IMR-90 (cell line): Measurements from ENCODE around the gene PLA2G4E. TPM values are rescaled to one million over a fixed set of nuclear protein-coding genes. Genes with fewer than 3 reads are reported as not detected.

Source experiments
- ATAC-seq: fragments of 200-7000 bp; cut with Tn5 transposase; 2 replicates; pipeline ENCODE4 v1.9.1; 2020; ENCODE audit warnings: low read depth, mild to moderate bottlenecking, moderate library complexity
- BruUV-seq: library from RNA; stranded (reverse); fragments of 400-500 nt; replicated peaks from 2 replicates; lab custom pipeline; 2021; lab: Mats Ljungman, UMichigan
- CTCF ChIA-PET: fragments of 300-600 bp; formaldehyde crosslinking; extraction: SDS; loops from one replicate; lab custom pipeline; 2021; ENCODE audit warnings: antibody characterized with exemption; lab: Yijun Ruan, JAX
- POLR2A ChIA-PET: fragments of 300-600 bp; sonication (Branson Sonifier 250); formaldehyde crosslinking; loops from one replicate; lab custom pipeline; 2022; ENCODE audit warnings: antibody characterized with exemption; ENCODE audit not compliant: unreplicated experiment; lab: Charles Lee
- DNase-seq: peaks from one replicate; pipeline ENCODE4 v3.0.0; 2013
- H2AFZ ChIP-seq: replicated peaks from 2 replicates; pipeline ENCODE3; 2013; ENCODE audit warnings: low read length, mild to moderate bottlenecking; ENCODE audit not compliant: poor library complexity
- H2AK5ac ChIP-seq: 2 replicates; pipeline ENCODE4 v1.6.1; 2013; ENCODE audit warnings: low read depth, low read length, inconsistent platforms
- H2AK9ac ChIP-seq: replicated peaks from 2 replicates; pipeline ENCODE3; 2013; ENCODE audit warnings: mild to moderate bottlenecking, low read depth, low read length, moderate library complexity; ENCODE audit not compliant: poor library complexity
- H2BK120ac ChIP-seq: 2 replicates; pipeline ENCODE4 v1.6.1; 2013; ENCODE audit warnings: low read depth, low read length, inconsistent platforms
- H2BK15ac ChIP-seq: 3 replicates; pipeline ENCODE4 v1.6.1; 2013; ENCODE audit warnings: low read depth, low read length, inconsistent platforms
- H2BK20ac ChIP-seq: 2 replicates; pipeline ENCODE4 v1.6.1; 2013; ENCODE audit warnings: low read depth, mild to moderate bottlenecking, inconsistent platforms, low read length, moderate library complexity
- H2BK5ac ChIP-seq: 2 replicates; pipeline ENCODE4 v1.6.1; 2013; ENCODE audit warnings: mild to moderate bottlenecking, low read depth, low read length, inconsistent platforms; ENCODE audit not compliant: poor library complexity, severe bottlenecking
- H3K14ac ChIP-seq: replicated peaks from 2 replicates; pipeline ENCODE4 v1.6.1; 2013; ENCODE audit warnings: low read depth, low read length, inconsistent platforms
- H3K18ac ChIP-seq: 2 replicates; pipeline ENCODE4 v1.6.1; 2013; ENCODE audit warnings: low read depth, low read length, control low read depth
- H3K23ac ChIP-seq: 2 replicates; pipeline ENCODE4 v1.6.1; 2013; ENCODE audit warnings: low read depth, low read length, inconsistent platforms
- H3K27ac ChIP-seq: 2 replicates; pipeline ENCODE4 v1.5.1; 2013; ENCODE audit warnings: mild to moderate bottlenecking, control low read depth, low read length; ENCODE audit not compliant: insufficient read depth
- H3K27me3 ChIP-seq: 2 replicates; pipeline ENCODE4 v1.6.1; 2013; ENCODE audit warnings: low read length; ENCODE audit not compliant: control insufficient read depth, insufficient read depth
- H3K36me3 ChIP-seq: 2 replicates; pipeline ENCODE4 v1.6.1; 2013; ENCODE audit warnings: low read length, mixed read lengths; ENCODE audit not compliant: control insufficient read depth, insufficient read depth
- H3K4ac ChIP-seq: 2 replicates; pipeline ENCODE4 v1.6.1; 2013; ENCODE audit warnings: low read depth, low read length, inconsistent platforms
- H3K4me1 ChIP-seq: 2 replicates; pipeline ENCODE4 v1.6.1; 2013; ENCODE audit warnings: low read length, mixed read lengths; ENCODE audit not compliant: control insufficient read depth, insufficient read depth
- H3K4me2 ChIP-seq: 2 replicates; pipeline ENCODE4 v1.6.1; 2013; ENCODE audit warnings: low read depth, mild to moderate bottlenecking, control low read depth, low read length, moderate library complexity
- H3K4me3 ChIP-seq: 2 replicates; pipeline ENCODE4 v1.5.1; 2013; ENCODE audit warnings: low read depth, mild to moderate bottlenecking, control low read depth, low read length, moderate library complexity; ENCODE audit not compliant: insufficient read depth
- H3K56ac ChIP-seq: 2 replicates; pipeline ENCODE4 v1.6.1; 2013; ENCODE audit warnings: low read length, inconsistent platforms; ENCODE audit not compliant: insufficient read depth; ENCODE audit errors: extremely low read depth
- H3K79me1 ChIP-seq, 2 experiments: 2 replicates each; pipeline ENCODE4 v1.6.1; 2013; ENCODE audit warnings: low read length in 2 of 2, inconsistent platforms in 1 of 2, low read depth in 1 of 2
- H3K9ac ChIP-seq: 2 replicates; pipeline ENCODE4 v1.6.1; 2013; ENCODE audit warnings: low read depth, low read length, control low read depth
- H3K9me1 ChIP-seq: 2 replicates; pipeline ENCODE4 v1.6.1; 2013; ENCODE audit warnings: low read length, inconsistent platforms; ENCODE audit not compliant: insufficient read depth
- H3K9me3 ChIP-seq: 2 replicates; pipeline ENCODE4 v1.6.1; 2013; ENCODE audit warnings: low read length; ENCODE audit not compliant: control insufficient read depth, insufficient read depth
- H4K20me1 ChIP-seq: 2 replicates; pipeline ENCODE4 v1.6.1; 2013; ENCODE audit warnings: low read length, inconsistent platforms; ENCODE audit not compliant: insufficient read depth
- H4K5ac ChIP-seq: 2 replicates; pipeline ENCODE4 v1.6.1; 2013; ENCODE audit warnings: mild to moderate bottlenecking, low read depth, low read length, control low read depth
- H4K8ac ChIP-seq, 2 experiments: 2 replicates each; pipeline ENCODE4 v1.6.1; 2013; ENCODE audit warnings: low read depth in 2 of 2, low read length in 2 of 2, control low read depth in 1 of 2, inconsistent platforms in 1 of 2
- H4K91ac ChIP-seq: 2 replicates; pipeline ENCODE4 v1.6.1; 2013; ENCODE audit warnings: low read depth, low read length, inconsistent platforms; ENCODE audit not compliant: insufficient read depth
- CTCF ChIP-seq: conservative IDR thresholded peaks from 2 replicates; pipeline ENCODE4 v1.5.1; 2012; ENCODE audit warnings: mild to moderate bottlenecking, low read depth, low read length, improper control_type of control experiment
- ELK1 ChIP-seq: fragments of 150-350 bp; IDR thresholded peaks from 2 replicates; pipeline ENCODE4 v1.6.1; 2016; ENCODE audit warnings: low read depth, mild to moderate bottlenecking, low read length, moderate library complexity, borderline replicate concordance
- WGBS, 2 experiments: methylation state at CpG; one replicate each; pipeline versions ENCODE4 v1.1.5 to v1.1.7; 2013; ENCODE audit warnings: missing lambda C conversion rate in 2 of 2; ENCODE audit not compliant: insufficient read length in 1 of 2; ENCODE audit errors: extremely low coverage in 2 of 2; 5-methylcytosine and 5-hydroxymethylcytosine counted together
- dilution Hi-C: fragments of 300-500 bp; cut with HindIII; formaldehyde crosslinking; loops from one replicate; pipeline ENCODE4 v1.14.3; 2018; ENCODE audit warnings: low sequenced_read_pairs; ENCODE audit not compliant: unreplicated experiment
- in situ Hi-C: fragments of 300-500 bp; cut with MboI; formaldehyde crosslinking; loops from 3 replicates; pipeline ENCODE4 v1.14.3; 2019; ENCODE audit warnings: low sequenced_read_pairs, inconsistent platforms, mixed read lengths
- intact Hi-C: fragments of 100-400 bp; cut with micrococcal nuclease; formaldehyde crosslinking; loops from 2 replicates; pipeline ENCODE4 v1.10.0; 2022
- polyA plus RNA-seq, 3 experiments: library from polyadenylated mRNA; depleted of rRNA; stranded (reverse); fragments of >200 nt; gene quantifications; 2 replicates each; pipeline ENCODE4 v1.2.3, GENCODE V29; 2012; ENCODE audit warnings: low replicate concordance in 1 of 3
- total RNA-seq: library from RNA; depleted of rRNA; stranded (reverse); fragments of >200 nt; gene quantifications from 2 replicates; pipeline ENCODE4 v1.2.3, GENCODE V29; 2012

The PLA2G4E gene
- total and polyA plus RNA-seq, 2 of the 4 experiments (the other 2 are of a cell fraction) = not detected

GRCh38 chr15:42036966-42037365, 16.1 kb upstream of the PLA2G4E start:
- Histone ChIP-seq H3K27me3 (peaks cover 33% of the 10 kb centered on the region), H2BK120ac (no peak overlapping the region), H4K5ac (no peak overlapping the region), H4K91ac (no peak overlapping the region), H3K9me1 (no peaks in the 10 kb centered on the region), H3K4me2 (no peak overlapping the region), H2BK20ac (no peak overlapping the region), H4K8ac (no peak overlapping the region), H4K20me1 (no peaks in the 10 kb centered on the region), H3K27ac (no peak overlapping the region), H3K14ac (no peak overlapping the region), H3K9me3 (peaks cover under 1% of the 10 kb centered on the region; the same call in 1 of the 2 replicates), H3K18ac (no peak overlapping the region), H3K4me1 (no peaks in the 10 kb centered on the region), H3K4ac (no peak overlapping the region), H3K23ac (no peak overlapping the region), H3K79me1 (no peaks in the 10 kb centered on the region), H2AK5ac (no peak overlapping the region), H2AK9ac (no peak overlapping the region), H3K56ac (no peak overlapping the region), H3K9ac (no peak overlapping the region), H2BK15ac (no peak overlapping the region), H3K4me3 (no peak overlapping the region), H3K36me3 (no peaks in the 10 kb centered on the region), H2AFZ (no peak overlapping the region), H2BK5ac (no peak overlapping the region)
- ATAC-seq = no peak
- ChIA-PET CTCF (no interaction called here), POLR2A (no interaction called here)
- dilution Hi-C loops = no loop called here
- no peak for TF ChIP-seq ELK1
- TF ChIP-seq CTCF = no peak
- BruUV-seq = no TSS peak
- intact Hi-C loops = no loop called here
- WGBS, 2 experiments = 67% methylated on average over 1 of the region's 9 CpGs; no CpG with 5 or more reads in 1 of the 2 experiments
- DNase-seq = no peak
- in situ Hi-C loops = no loop called here
